Endodermal cell (in vitro differentiated cells): ENCODE measurements around the gene CCDC195. TPM values are rescaled to one million over a fixed set of nuclear protein-coding genes. Genes with fewer than 3 reads are reported as not detected.

Experiments
- DNase-seq: peaks from one replicate; pipeline ENCODE4 v3.0.0-alpha.2; 2017
- H3K27ac ChIP-seq: 2 replicates; pipeline ENCODE4 v1.5.1; 2013; ENCODE audit warnings: mild to moderate bottlenecking, low read depth, low read length, moderate library complexity
- H3K27me3 ChIP-seq: 2 replicates; pipeline ENCODE4 v1.6.1; 2013; ENCODE audit warnings: mild to moderate bottlenecking, low read length, moderate library complexity; ENCODE audit not compliant: insufficient read depth, control insufficient read depth, poor library complexity, severe bottlenecking
- H3K36me3 ChIP-seq: 2 replicates; pipeline ENCODE4 v1.7.0; 2013; ENCODE audit warnings: mild to moderate bottlenecking, low read length, moderate library complexity; ENCODE audit not compliant: control insufficient read depth, insufficient read depth
- H3K4me1 ChIP-seq: one replicate; pipeline ENCODE4 v1.7.0; 2013; ENCODE audit warnings: low read length; ENCODE audit not compliant: control insufficient read depth, insufficient read depth
- H3K4me3 ChIP-seq: 2 replicates; pipeline ENCODE4 v1.5.1; 2013; ENCODE audit warnings: mild to moderate bottlenecking, low read length, moderate library complexity
- H3K9ac ChIP-seq: 2 replicates; pipeline ENCODE4 v1.6.1; 2013; ENCODE audit warnings: mild to moderate bottlenecking, low read length, moderate library complexity; ENCODE audit not compliant: poor library complexity, severe bottlenecking; ENCODE audit errors: extremely low read depth
- H3K9me3 ChIP-seq: 2 replicates; pipeline ENCODE4 v1.6.1; 2013; ENCODE audit warnings: mild to moderate bottlenecking, low read length, moderate library complexity; ENCODE audit not compliant: control insufficient read depth
- H3K27ac Mint-ChIP-seq: 2 replicates; pipeline ENCODE4 v1.8.0; 2020; ENCODE audit warnings: mixed read lengths
- H3K27me3 Mint-ChIP-seq: 2 replicates; pipeline ENCODE4 v1.8.0; 2021; ENCODE audit warnings: mild to moderate bottlenecking, mixed read lengths; ENCODE audit not compliant: insufficient read depth
- H3K36me3 Mint-ChIP-seq: 2 replicates; pipeline ENCODE4 v1.8.0; 2020; ENCODE audit warnings: low read depth, mixed read lengths
- H3K4me1 Mint-ChIP-seq: 2 replicates; pipeline ENCODE4 v1.8.0; 2020; ENCODE audit warnings: mixed read lengths
- H3K4me3 Mint-ChIP-seq: 2 replicates; pipeline ENCODE4 v1.8.0; 2020; ENCODE audit warnings: mild to moderate bottlenecking, moderate library complexity, mixed read lengths
- H3K9me3 Mint-ChIP-seq: 2 replicates; pipeline ENCODE4 v1.8.0; 2020; ENCODE audit warnings: mild to moderate bottlenecking, mixed read lengths
- WGBS, 2 experiments: methylation state at CpG; one replicate each; pipeline versions ENCODE4 v1.1.5 to v1.1.7; 2013; ENCODE audit warnings: missing lambda C conversion rate in 2 of 2, mixed read lengths in 1 of 2; ENCODE audit not compliant: insufficient coverage in 1 of 2, insufficient read length in 1 of 2; 5-methylcytosine and 5-hydroxymethylcytosine counted together
- total RNA-seq, 2 donors: library from RNA; stranded (reverse); fragmentation: NEBNext Ultra II Directional in 1 of 2; extraction: Animal tissue kit (Norgen Biotek cat#: 25700) in 1 of 2; gene quantifications; 2 replicates in 1 of 2; 3 replicates in 1 of 2; pipeline ENCODE4 v1.2.1, GENCODE V29; 2021
- TF ChIP-seq, protein P1 (sequence below): fragments of 200-600 bp; sonication (generic); conservative IDR thresholded peaks from 2 replicates; pipeline ENCODE4 v1.5.0; 2021; ENCODE audit warnings: antibody characterized with exemption, mild to moderate bottlenecking

CCDC195 gene
- total RNA-seq, 2 donors from 2014 or later = not detected

DNA sequence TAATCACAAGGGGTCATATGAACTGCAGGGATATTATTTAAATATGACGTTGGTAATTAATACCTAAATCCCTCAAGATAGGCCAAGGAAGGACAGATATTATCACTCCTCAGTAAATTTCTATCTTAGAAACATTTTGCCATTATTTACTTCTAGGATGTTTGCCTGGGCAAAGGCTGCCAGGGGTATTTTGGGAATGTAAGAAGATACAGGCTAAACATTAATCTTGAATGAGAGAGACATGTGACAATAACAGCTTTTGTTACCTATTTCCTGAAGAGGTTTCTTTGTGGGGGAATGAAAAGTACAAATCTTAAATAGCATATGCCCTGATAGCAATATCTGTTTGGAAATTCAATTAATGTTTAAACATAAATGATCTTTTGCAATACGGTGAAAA is 756 bp upstream of the CCDC195 start:
- DNase-seq = no peak
- Histone ChIP-seq H3K9ac (no peak overlapping the region), H3K9me3 (no peaks in the 10 kb centered on the region), H3K36me3 (no peaks in the 10 kb centered on the region), H3K4me3 (no peak overlapping the region), H3K27me3 (no peaks in the 10 kb centered on the region), H3K4me1 (no peaks in the 10 kb centered on the region), H3K27ac (no peak overlapping the region)
- Mint-ChIP-seq H3K27me3 (no peaks in the 10 kb centered on the region), H3K27ac (no peak overlapping the region), H3K9me3 (peaks cover 3% of the 10 kb centered on the region), H3K4me1 (no peaks in the 10 kb centered on the region), H3K36me3 (no peaks in the 10 kb centered on the region), H3K4me3 (no peak overlapping the region)
- WGBS, 2 experiments = 92 to 100% methylated on average over 1 of the region's 2 CpGs
- TF ChIP-seq, protein P1, sequence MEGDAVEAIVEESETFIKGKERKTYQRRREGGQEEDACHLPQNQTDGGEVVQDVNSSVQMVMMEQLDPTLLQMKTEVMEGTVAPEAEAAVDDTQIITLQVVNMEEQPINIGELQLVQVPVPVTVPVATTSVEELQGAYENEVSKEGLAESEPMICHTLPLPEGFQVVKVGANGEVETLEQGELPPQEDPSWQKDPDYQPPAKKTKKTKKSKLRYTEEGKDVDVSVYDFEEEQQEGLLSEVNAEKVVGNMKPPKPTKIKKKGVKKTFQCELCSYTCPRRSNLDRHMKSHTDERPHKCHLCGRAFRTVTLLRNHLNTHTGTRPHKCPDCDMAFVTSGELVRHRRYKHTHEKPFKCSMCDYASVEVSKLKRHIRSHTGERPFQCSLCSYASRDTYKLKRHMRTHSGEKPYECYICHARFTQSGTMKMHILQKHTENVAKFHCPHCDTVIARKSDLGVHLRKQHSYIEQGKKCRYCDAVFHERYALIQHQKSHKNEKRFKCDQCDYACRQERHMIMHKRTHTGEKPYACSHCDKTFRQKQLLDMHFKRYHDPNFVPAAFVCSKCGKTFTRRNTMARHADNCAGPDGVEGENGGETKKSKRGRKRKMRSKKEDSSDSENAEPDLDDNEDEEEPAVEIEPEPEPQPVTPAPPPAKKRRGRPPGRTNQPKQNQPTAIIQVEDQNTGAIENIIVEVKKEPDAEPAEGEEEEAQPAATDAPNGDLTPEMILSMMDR = no peak

DNA sequence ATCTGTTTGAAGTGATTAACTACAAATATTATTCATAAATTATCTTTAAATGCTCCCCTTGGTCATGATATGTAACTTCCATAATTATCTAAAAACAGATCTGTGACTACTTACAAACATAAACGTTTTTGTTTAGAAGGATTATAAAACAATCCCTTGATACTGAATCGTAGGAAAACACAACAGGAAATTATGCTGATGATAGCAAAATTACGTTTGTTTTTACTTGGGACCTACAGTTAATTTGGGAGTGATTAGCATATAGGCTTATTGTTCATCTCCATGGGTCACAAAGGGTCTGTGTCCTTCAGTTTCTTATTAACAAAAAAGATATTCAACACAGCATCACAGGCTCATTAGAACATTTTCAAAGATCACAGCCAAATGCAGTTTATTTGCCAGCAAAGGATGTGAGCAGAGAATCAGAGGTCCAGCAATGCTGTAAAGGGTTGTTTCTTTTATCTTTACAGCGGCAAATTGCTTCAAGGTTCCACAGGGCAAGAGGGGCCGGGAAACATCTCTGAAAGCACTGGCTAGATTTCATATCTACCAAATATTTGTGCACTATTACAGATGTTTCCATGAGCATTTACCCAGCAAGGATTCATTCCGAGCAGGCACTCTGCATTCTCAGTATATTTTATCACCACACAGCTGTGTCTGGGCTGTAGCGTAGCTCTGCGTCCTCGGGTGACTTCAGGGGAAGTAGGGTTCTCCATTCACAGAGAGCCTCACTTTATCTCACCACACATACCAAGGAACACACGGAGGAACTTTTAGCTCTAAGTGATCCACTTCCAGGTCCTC is 4.1 kb downstream of the CCDC195 start:
- 86 to 88% methylated on average over 6 to 10 of the region's 10 CpGs for WGBS, 2 experiments
- H3K36me3 Mint-ChIP-seq = no peaks in the 10 kb centered on the region
- Histone ChIP-seq H3K27ac (no peak overlapping the region), H3K36me3 (no peaks in the 10 kb centered on the region), H3K4me3 (no peak overlapping the region), H3K9ac (no peak overlapping the region), H3K4me1 (no peaks in the 10 kb centered on the region), H3K9me3 (no peaks in the 10 kb centered on the region), H3K27me3 (no peaks in the 10 kb centered on the region)
- no peak overlapping the region for H3K4me3 Mint-ChIP-seq
- TF ChIP-seq, protein P1 = no peak
- H3K27me3 Mint-ChIP-seq = no peaks in the 10 kb centered on the region
- no peaks in the 10 kb centered on the region for H3K9me3 Mint-ChIP-seq
- no peak overlapping the region for H3K27ac Mint-ChIP-seq
- no peak for DNase-seq
- no peaks in the 10 kb centered on the region for H3K4me1 Mint-ChIP-seq

DNA sequence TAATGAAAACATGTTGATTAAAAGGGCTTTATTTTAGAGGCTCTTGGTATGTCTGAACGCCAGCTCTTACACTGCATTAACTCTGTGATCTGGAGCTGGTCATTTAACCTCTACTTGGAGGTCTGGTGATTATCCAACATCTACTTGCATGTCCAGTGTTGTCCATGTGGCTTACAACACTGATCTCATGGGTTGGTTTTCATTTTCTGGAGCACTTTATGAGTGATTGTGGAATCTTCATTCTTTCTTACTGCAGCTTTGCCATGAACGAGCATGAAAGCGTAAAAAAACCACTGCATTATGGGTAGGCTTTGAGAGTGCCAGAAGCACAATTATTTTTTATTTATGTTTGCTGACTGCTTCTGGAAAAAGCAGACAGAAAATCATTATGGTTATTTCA is 4.8 kb downstream of the CCDC195 start:
- H3K4me3 ChIP-seq = no peak overlapping the region
- Mint-ChIP-seq H3K4me3 (no peak overlapping the region), H3K36me3 (no peaks in the 10 kb centered on the region), H3K27ac (no peak overlapping the region), H3K4me1 (no peaks in the 10 kb centered on the region), H3K27me3 (no peaks in the 10 kb centered on the region), H3K9me3 (no peaks in the 10 kb centered on the region)
- H3K9ac ChIP-seq = no peak overlapping the region
- H3K36me3 ChIP-seq = no peaks in the 10 kb centered on the region
- no peaks in the 10 kb centered on the region for H3K4me1 ChIP-seq
- H3K27ac ChIP-seq = no peak overlapping the region
- WGBS, 2 experiments = 88 to 92% methylated on average over 3 of the region's 3 CpGs
- no peak for DNase-seq
- TF ChIP-seq, protein P1 = no peak
- no peaks in the 10 kb centered on the region for H3K9me3 ChIP-seq
- H3K27me3 ChIP-seq = no peaks in the 10 kb centered on the region
